ENCODE data around the gene GLRX5.

DNA sequence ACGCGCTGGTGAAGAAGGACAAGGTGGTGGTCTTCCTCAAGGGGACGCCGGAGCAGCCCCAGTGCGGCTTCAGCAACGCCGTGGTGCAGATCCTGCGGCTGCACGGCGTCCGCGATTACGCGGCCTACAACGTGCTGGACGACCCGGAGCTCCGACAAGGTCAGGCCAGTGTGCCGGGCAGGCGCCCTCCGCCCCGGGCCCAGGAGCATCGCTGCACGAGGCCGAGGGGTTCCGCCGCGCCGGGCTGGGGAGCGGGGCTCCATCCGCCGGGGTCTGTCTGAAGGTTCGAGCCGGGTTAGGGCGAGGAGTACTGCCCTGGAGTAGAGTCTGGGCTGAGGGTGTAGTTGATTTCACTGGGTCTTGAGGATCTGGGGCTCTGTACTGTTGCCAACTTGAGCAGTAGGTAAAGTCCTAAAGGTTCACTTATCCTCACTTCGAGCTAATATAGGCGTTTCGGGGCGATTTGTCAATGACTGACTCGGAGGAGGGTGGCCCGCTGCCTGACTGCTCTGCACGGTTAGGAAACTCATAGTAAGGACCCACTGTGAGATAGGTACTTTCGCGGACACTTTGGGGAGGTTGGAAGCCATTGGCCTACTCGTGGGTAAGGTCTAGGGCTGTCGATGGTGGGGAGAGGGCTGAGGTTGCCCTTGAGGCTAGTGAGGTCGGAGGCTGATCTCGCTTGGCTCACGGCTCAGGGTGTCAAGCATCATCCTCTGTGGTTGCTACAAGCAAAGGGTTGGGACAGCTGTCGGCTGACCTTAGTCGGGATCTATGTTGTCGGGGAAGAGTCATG is 574 bp downstream of the GLRX5 start:
- TF ChIP-seq, protein P1, sequence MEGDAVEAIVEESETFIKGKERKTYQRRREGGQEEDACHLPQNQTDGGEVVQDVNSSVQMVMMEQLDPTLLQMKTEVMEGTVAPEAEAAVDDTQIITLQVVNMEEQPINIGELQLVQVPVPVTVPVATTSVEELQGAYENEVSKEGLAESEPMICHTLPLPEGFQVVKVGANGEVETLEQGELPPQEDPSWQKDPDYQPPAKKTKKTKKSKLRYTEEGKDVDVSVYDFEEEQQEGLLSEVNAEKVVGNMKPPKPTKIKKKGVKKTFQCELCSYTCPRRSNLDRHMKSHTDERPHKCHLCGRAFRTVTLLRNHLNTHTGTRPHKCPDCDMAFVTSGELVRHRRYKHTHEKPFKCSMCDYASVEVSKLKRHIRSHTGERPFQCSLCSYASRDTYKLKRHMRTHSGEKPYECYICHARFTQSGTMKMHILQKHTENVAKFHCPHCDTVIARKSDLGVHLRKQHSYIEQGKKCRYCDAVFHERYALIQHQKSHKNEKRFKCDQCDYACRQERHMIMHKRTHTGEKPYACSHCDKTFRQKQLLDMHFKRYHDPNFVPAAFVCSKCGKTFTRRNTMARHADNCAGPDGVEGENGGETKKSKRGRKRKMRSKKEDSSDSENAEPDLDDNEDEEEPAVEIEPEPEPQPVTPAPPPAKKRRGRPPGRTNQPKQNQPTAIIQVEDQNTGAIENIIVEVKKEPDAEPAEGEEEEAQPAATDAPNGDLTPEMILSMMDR (conservative IDR thresholded peaks at IDR 0.05 in 1 of 2, IDR thresholded peaks at IDR 0.05 in 1 of 2; ENCODE audit: low read depth in 1 of 2, low read length in 2 of 2) = no peak
- no peak for TF ChIP-seq EZH2 (IDR thresholded peaks at IDR 0.05; ENCODE audit: low read length, missing control alignments)

Measured in fibroblast of lung (primary cell).